HEK293 (cell line): Measurements from ENCODE around the gene CREBBP.

Source experiments
- ATF2 ChIP-seq: fragments of 450-650 bp; formaldehyde crosslinking; IDR thresholded peaks from 2 replicates; pipeline ENCODE4 v1.5.1; 2016; ENCODE audit warnings: missing biosample characterization, missing genetic modification characterization, low read depth
- KLF9 ChIP-seq: fragments of 450-650 bp; formaldehyde crosslinking; IDR thresholded peaks from 2 replicates; pipeline ENCODE4 v1.5.1; 2016; ENCODE audit warnings: missing biosample characterization, missing genetic modification characterization, low read depth
- PATZ1 ChIP-seq: fragments of 450-650 bp; formaldehyde crosslinking; IDR thresholded peaks from 2 replicates; pipeline ENCODE4 v1.5.1; 2016; ENCODE audit warnings: missing biosample characterization, missing genetic modification characterization
- REST ChIP-seq: fragments of 450-650 bp; formaldehyde crosslinking; IDR thresholded peaks from 2 replicates; pipeline ENCODE4 v1.5.1; 2016; ENCODE audit warnings: missing biosample characterization, missing genetic modification characterization
- SALL2 ChIP-seq: fragments of 450-650 bp; formaldehyde crosslinking; IDR thresholded peaks from 2 replicates; pipeline ENCODE4 v1.5.0; 2017; ENCODE audit warnings: missing biosample characterization, mild to moderate bottlenecking, missing genetic modification characterization, borderline replicate concordance
- SCRT1 ChIP-seq: fragments of 450-650 bp; formaldehyde crosslinking; IDR thresholded peaks from 2 replicates; pipeline ENCODE4 v1.5.1; 2016; ENCODE audit warnings: missing biosample characterization, missing genetic modification characterization, borderline replicate concordance
- YY2 ChIP-seq: fragments of 450-650 bp; formaldehyde crosslinking; IDR thresholded peaks from 2 replicates; pipeline ENCODE4 v1.5.1; 2016; ENCODE audit warnings: missing biosample characterization, missing genetic modification characterization
- ZBTB10 ChIP-seq: fragments of 450-650 bp; formaldehyde crosslinking; IDR thresholded peaks from 2 replicates; pipeline ENCODE4 v1.5.1; 2016; ENCODE audit warnings: missing biosample characterization, missing genetic modification characterization
- ZBTB20 ChIP-seq: fragments of 450-650 bp; formaldehyde crosslinking; IDR thresholded peaks from 2 replicates; pipeline ENCODE4 v1.5.1; 2016; ENCODE audit warnings: missing biosample characterization, missing genetic modification characterization
- ZBTB48 ChIP-seq: fragments of 450-650 bp; formaldehyde crosslinking; IDR thresholded peaks from 2 replicates; pipeline ENCODE4 v1.5.1; 2016; ENCODE audit warnings: missing biosample characterization, missing genetic modification characterization
- ZFP69B ChIP-seq: fragments of 450-650 bp; formaldehyde crosslinking; IDR thresholded peaks from 2 replicates; pipeline ENCODE4 v1.5.1; 2016; ENCODE audit warnings: missing biosample characterization, missing genetic modification characterization
- ZNF132 ChIP-seq: fragments of 450-650 bp; formaldehyde crosslinking; IDR thresholded peaks from 2 replicates; pipeline ENCODE4 v1.5.1; 2017; ENCODE audit warnings: missing biosample characterization, missing genetic modification characterization, borderline replicate concordance
- ZNF138 ChIP-seq: fragments of 450-650 bp; formaldehyde crosslinking; IDR thresholded peaks from 2 replicates; pipeline ENCODE4 v1.5.1; 2016; ENCODE audit warnings: missing biosample characterization, missing genetic modification characterization, borderline replicate concordance
- ZNF184 ChIP-seq: fragments of 450-650 bp; IDR thresholded peaks from 2 replicates; pipeline ENCODE4 v1.5.1; 2018; ENCODE audit warnings: missing biosample characterization, mild to moderate bottlenecking, missing genetic modification characterization
- ZNF239 ChIP-seq: fragments of 450-650 bp; formaldehyde crosslinking; IDR thresholded peaks from 2 replicates; pipeline ENCODE4 v1.5.1; 2016; ENCODE audit warnings: missing biosample characterization, missing genetic modification characterization
- ZNF24 ChIP-seq: fragments of 450-650 bp; formaldehyde crosslinking; IDR thresholded peaks from 2 replicates; pipeline ENCODE4 v1.5.1; 2016; ENCODE audit warnings: missing biosample characterization, missing genetic modification characterization
- ZNF274 ChIP-seq, 2 experiments: fragments of 200-500 bp in 1 of 2; fragments of 450-650 bp in 1 of 2; sonication (Bioruptor generic) in 1 of 2; formaldehyde crosslinking in 1 of 2; IDR thresholded peaks; 2 replicates each; pipeline versions ENCODE4 v1.5.1 to v1.6.1; 2014 to 2016; ENCODE audit warnings: borderline replicate concordance in 1 of 2, inconsistent platforms in 1 of 2, low read length in 1 of 2, missing biosample characterization in 1 of 2, missing genetic modification characterization in 1 of 2
- ZNF391 ChIP-seq: fragments of 450-650 bp; formaldehyde crosslinking; IDR thresholded peaks from 2 replicates; pipeline ENCODE4 v1.5.1; 2016; ENCODE audit warnings: low read depth, missing biosample characterization, missing genetic modification characterization, borderline replicate concordance
- ZNF394 ChIP-seq: fragments of 450-650 bp; formaldehyde crosslinking; IDR thresholded peaks from 2 replicates; pipeline ENCODE4 v1.5.1; 2016; ENCODE audit warnings: missing biosample characterization, missing genetic modification characterization, mild to moderate bottlenecking, moderate library complexity, borderline replicate concordance
- ZNF398 ChIP-seq: fragments of 450-650 bp; formaldehyde crosslinking; IDR thresholded peaks from 2 replicates; pipeline ENCODE4 v1.5.1; 2017; ENCODE audit warnings: missing biosample characterization, missing genetic modification characterization
- ZNF416 ChIP-seq: fragments of 450-650 bp; formaldehyde crosslinking; IDR thresholded peaks from 2 replicates; pipeline ENCODE4 v1.5.1; 2016; ENCODE audit warnings: missing biosample characterization, missing genetic modification characterization
- ZNF510 ChIP-seq: fragments of 450-650 bp; formaldehyde crosslinking; IDR thresholded peaks from 2 replicates; pipeline ENCODE4 v1.5.1; 2018; ENCODE audit warnings: mild to moderate bottlenecking, missing genetic modification characterization, missing biosample characterization; ENCODE audit not compliant: insufficient replicate concordance
- ZNF544 ChIP-seq: fragments of 450-650 bp; formaldehyde crosslinking; IDR thresholded peaks from 2 replicates; pipeline ENCODE4 v1.5.0; 2017; ENCODE audit warnings: missing biosample characterization, missing genetic modification characterization
- ZNF560 ChIP-seq: fragments of 450-650 bp; formaldehyde crosslinking; IDR thresholded peaks from 2 replicates; pipeline ENCODE4 v1.5.1; 2017; ENCODE audit warnings: missing biosample characterization, missing genetic modification characterization, borderline replicate concordance
- ZNF561 ChIP-seq: fragments of 450-650 bp; IDR thresholded peaks from 2 replicates; pipeline ENCODE4 v1.5.1; 2018; ENCODE audit warnings: missing biosample characterization, missing genetic modification characterization, borderline replicate concordance
- ZNF747 ChIP-seq: fragments of 450-650 bp; formaldehyde crosslinking; IDR thresholded peaks from 2 replicates; pipeline ENCODE4 v1.5.1; 2016; ENCODE audit warnings: missing biosample characterization, missing genetic modification characterization
- ZNF791 ChIP-seq: fragments of 450-650 bp; formaldehyde crosslinking; IDR thresholded peaks from 2 replicates; pipeline ENCODE4 v1.5.1; 2016; ENCODE audit warnings: missing biosample characterization, missing genetic modification characterization
- ZXDB ChIP-seq: fragments of 450-650 bp; formaldehyde crosslinking; IDR thresholded peaks from 2 replicates; pipeline ENCODE4 v1.5.1; 2016; ENCODE audit warnings: missing biosample characterization, missing genetic modification characterization

Gene CREBBP

GRCh38 chr16:3690470-3690928, 190.0 kb downstream of the CREBBP start (continued):
- TF ChIP-seq ZNF274 (IDR thresholded peaks at IDR 0.05; ENCODE audit: low read length): no peak
- TF ChIP-seq ZNF274 (tag by site-specific recombination; IDR thresholded peaks at IDR 0.05; ENCODE audit: borderline replicate concordance): no peak
- no peak for TF ChIP-seq ZNF394 (tag by site-specific recombination)
- no peak for TF ChIP-seq PATZ1 (tag by site-specific recombination)
- no peak for TF ChIP-seq ZNF791 (tag by site-specific recombination)
- TF ChIP-seq ZNF544 (tag by site-specific recombination): no peak
- TF ChIP-seq ZNF138 (tag by site-specific recombination): no peak
- TF ChIP-seq ZNF510 (tag by site-specific recombination): no peak
- TF ChIP-seq ZNF184: no peak
- TF ChIP-seq ZBTB48 (tag by site-specific recombination): no peak
- no peak for TF ChIP-seq SALL2 (tag by site-specific recombination)
- TF ChIP-seq ZBTB20 (tag by site-specific recombination): no peak
- no peak for TF ChIP-seq ZNF560
- no peak for TF ChIP-seq ZNF398
- TF ChIP-seq REST (tag by site-specific recombination): no peak
- TF ChIP-seq ATF2 (tag by site-specific recombination): no peak
- TF ChIP-seq KLF9: no peak
- peak; percentile 63; the same call in 1 of the 2 replicates for TF ChIP-seq ZNF561 (tag by site-specific recombination)
- TF ChIP-seq ZNF132 (tag by site-specific recombination): no peak
- TF ChIP-seq YY2 (tag by site-specific recombination): no peak
- no peak for TF ChIP-seq ZNF239 (tag by site-specific recombination)
- no peak for TF ChIP-seq SCRT1 (tag by site-specific recombination)
- TF ChIP-seq ZNF24 (tag by site-specific recombination): no peak
- no peak for TF ChIP-seq ZFP69B
- TF ChIP-seq ZNF391 (tag by site-specific recombination): no peak; the same call in 1 of the 2 replicates
- TF ChIP-seq ZBTB10 (tag by site-specific recombination): no peak
- no peak for TF ChIP-seq ZNF416
- peak; percentile 45; the same call in 1 of the 2 replicates for TF ChIP-seq ZXDB (tag by site-specific recombination)
- no peak for TF ChIP-seq ZNF747
